Right atrium auricular region (tissue), 2 donors: Measurements from ENCODE around the gene CACNG3. TPM values are rescaled to one million over a fixed set of nuclear protein-coding genes. Genes with fewer than 3 reads are reported as not detected.

Experiments
- DNase-seq: peaks from one replicate; pipeline ENCODE4 v3.0.0-alpha.2; 2019; ENCODE audit warnings: low spot score
- H3K27ac ChIP-seq, 2 donors: fragments of 200-600 bp; sonication (generic); 1 replicate in 1 of 2; 2 replicates in 1 of 2; pipeline ENCODE4 v1.5.1; 2016 to 2019
- H3K27me3 ChIP-seq, 2 donors: fragments of 200-600 bp; sonication (generic); one replicate each; pipeline versions ENCODE4 v1.5.1 to v1.6.0; 2017 to 2019
- H3K36me3 ChIP-seq: fragments of 200-600 bp; sonication (generic); one replicate; pipeline ENCODE4 v1.5.1; 2016
- H3K4me1 ChIP-seq, 2 donors: fragments of 200-600 bp; sonication (generic); one replicate each; pipeline versions ENCODE4 v1.5.1 to v1.6.0; 2017 to 2019
- H3K4me3 ChIP-seq, 2 donors: fragments of 200-600 bp; sonication (generic); 1 replicate in 1 of 2; 2 replicates in 1 of 2; pipeline ENCODE4 v1.5.1; 2017 to 2019; ENCODE audit warnings: mild to moderate bottlenecking in 1 of 2, moderate library complexity in 1 of 2
- H3K9me3 ChIP-seq, 2 donors: fragments of 200-600 bp; sonication (generic); one replicate each; pipeline ENCODE4 v1.5.1; 2019
- total RNA-seq, 2 donors: library from RNA; depleted of rRNA; stranded (reverse); fragments of >200 nt; gene quantifications; one replicate each; pipeline ENCODE4 v1.1.0, GENCODE V29; 2016
- TF ChIP-seq, protein P1 (sequence below), 2 donors: fragments of 200-600 bp; sonication (generic); IDR thresholded peaks; one replicate each; pipeline ENCODE4 v1.5.1; 2019; ENCODE audit warnings: antibody characterized with exemption in 2 of 2

Gene CACNG3
- not detected for total RNA-seq

DNA sequence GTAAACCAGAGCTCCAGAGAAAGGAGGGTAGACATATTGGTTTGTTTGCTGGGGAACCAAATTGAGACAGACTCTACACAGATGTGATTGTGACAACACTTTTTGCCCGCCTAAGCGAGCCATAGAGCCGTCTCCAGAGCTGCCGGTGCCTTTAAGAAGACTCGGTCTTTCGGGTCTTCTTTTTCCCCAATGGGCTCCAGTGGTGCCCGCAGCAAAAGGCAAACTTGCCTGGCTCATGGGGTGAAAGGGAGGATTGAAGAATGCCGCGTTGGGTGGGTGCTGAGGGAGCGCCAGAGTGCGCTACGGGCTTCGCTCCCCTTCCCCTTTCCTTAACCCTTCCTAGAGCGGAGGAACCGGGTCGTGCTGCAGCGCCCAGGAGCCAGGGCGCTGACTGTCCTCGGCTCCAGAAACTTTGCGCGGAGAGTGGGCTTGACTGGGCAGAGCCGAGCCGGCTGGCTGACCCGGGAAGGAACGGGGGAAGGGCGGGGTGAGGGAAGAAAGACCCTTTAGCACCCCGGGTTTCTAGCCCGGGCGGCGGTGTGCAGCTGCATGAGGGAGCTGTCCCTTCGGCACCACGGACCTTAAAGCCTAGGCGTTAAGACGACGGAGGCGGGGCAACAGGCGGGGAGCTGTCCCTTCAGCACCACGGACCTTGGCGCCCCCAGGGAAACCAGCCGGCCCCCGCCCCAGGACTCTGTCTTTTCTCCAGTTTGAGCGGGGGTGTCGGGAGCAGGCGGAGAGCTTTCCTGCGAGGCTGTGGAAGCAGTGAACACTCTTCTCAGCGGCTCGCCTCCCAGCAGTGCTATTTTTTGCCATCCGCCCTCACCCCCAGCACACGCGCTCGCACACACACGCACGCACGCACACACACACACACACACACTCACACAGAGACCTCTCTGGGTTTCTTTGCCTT, at the start of gene CACNG3:
CACNG3 (plus strand) TSS at position 880 of the 916 bp plus-strand sequence. CDS start 420 bp downstream, outside the sequence.
- Histone ChIP-seq H3K27ac (no peak within 1 kb of the TSS), H3K4me1 (peaks cover 0 to 3% of the 10 kb centered on the region in 2 donors), H3K4me3 (no peak within 1 kb of the TSS), H3K9me3 (no peaks in the 10 kb centered on the region), H3K27me3 (no peaks in the 10 kb centered on the region), H3K36me3 (no peaks in the 10 kb centered on the region)
- TF ChIP-seq, protein P1, sequence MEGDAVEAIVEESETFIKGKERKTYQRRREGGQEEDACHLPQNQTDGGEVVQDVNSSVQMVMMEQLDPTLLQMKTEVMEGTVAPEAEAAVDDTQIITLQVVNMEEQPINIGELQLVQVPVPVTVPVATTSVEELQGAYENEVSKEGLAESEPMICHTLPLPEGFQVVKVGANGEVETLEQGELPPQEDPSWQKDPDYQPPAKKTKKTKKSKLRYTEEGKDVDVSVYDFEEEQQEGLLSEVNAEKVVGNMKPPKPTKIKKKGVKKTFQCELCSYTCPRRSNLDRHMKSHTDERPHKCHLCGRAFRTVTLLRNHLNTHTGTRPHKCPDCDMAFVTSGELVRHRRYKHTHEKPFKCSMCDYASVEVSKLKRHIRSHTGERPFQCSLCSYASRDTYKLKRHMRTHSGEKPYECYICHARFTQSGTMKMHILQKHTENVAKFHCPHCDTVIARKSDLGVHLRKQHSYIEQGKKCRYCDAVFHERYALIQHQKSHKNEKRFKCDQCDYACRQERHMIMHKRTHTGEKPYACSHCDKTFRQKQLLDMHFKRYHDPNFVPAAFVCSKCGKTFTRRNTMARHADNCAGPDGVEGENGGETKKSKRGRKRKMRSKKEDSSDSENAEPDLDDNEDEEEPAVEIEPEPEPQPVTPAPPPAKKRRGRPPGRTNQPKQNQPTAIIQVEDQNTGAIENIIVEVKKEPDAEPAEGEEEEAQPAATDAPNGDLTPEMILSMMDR (IDR thresholded peaks at IDR 0.05) = no peak
- DNase-seq = no peak

DNA sequence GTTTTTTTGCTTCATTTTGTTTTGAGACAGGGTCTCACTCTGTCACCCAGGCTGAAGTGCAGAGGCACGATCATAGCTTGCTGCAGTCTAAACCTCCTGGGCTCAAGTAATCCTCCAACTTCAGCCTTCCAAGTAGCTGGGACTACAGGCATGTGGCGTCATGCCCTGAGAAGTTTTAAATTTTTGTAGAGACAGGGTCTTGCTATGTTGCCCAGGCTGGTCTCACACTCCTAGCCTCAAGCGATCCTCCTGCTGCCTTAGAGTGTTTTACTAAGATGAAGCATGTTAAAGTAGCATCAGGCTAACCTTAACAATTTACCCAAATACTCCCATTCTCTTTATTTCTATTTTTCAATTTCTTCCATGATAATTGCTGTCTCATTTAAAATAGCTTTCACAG, 49.2 kb upstream of the CACNG3 start:
- TF ChIP-seq, protein P1 (IDR thresholded peaks at IDR 0.05) = no peak
- Histone ChIP-seq H3K27ac (no peak overlapping the region), H3K27me3 (no peaks in the 10 kb centered on the region), H3K4me3 (no peak overlapping the region), H3K9me3 (no peaks in the 10 kb centered on the region), H3K4me1 (no peaks in the 10 kb centered on the region), H3K36me3 (no peaks in the 10 kb centered on the region)
- no peak for DNase-seq

DNA sequence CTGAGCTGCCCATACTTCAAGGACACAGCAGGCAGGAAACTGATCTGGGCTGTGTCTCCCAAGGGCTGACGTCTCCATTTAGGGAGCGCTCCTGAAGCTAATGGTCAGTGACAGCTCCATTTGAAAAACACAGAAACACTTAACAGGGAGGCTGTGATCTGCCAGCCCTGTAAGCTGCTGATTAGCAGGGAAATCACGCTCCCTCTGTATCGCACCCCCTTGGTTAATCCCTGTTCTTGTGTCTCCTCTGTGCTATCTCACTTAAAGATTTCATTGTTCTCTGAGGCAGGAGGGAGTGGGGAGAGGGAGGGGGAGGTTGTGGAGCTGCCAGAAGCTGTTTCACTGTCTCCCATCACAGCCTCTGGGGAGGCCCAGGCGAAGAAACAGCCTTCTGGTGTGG, 47.4 kb upstream of the CACNG3 start:
- H3K27ac ChIP-seq = peak overlapping the region in 1 of 2 donors; percentile 64
- no peaks in the 10 kb centered on the region for H3K36me3 ChIP-seq
- no peaks in the 10 kb centered on the region for H3K9me3 ChIP-seq
- TF ChIP-seq, protein P1 (IDR thresholded peaks at IDR 0.05) = no peak
- no peak overlapping the region for H3K4me3 ChIP-seq
- H3K27me3 ChIP-seq = no peaks in the 10 kb centered on the region
- no peak for DNase-seq
- H3K4me1 ChIP-seq = no peaks in the 10 kb centered on the region

DNA sequence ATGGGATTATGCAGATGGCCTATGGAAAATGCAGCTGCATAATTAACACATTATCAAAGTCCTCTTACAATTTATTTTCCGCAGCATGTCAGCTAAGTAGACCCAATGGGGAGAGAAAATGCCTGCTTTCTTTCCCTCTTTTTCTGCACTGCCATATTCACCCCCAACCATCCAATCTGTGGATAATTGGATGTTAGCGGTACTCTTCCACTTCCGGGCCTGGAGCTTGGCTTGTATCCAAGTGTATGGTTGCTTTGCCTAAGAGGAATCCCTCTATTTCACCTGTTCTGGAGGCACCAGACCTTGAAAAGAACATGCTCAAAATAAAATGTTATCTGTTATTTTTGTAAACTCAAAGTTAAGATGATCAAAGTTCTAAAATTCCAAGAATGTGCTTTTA, 41.1 kb upstream of the CACNG3 start:
- TF ChIP-seq, protein P1 (IDR thresholded peaks at IDR 0.05) = no peak
- Histone ChIP-seq H3K4me3 (no peak overlapping the region), H3K4me1 (no peaks in the 10 kb centered on the region), H3K9me3 (no peaks in the 10 kb centered on the region), H3K36me3 (no peaks in the 10 kb centered on the region), H3K27me3 (no peaks in the 10 kb centered on the region), H3K27ac (no peak overlapping the region)
- no peak for DNase-seq

DNA sequence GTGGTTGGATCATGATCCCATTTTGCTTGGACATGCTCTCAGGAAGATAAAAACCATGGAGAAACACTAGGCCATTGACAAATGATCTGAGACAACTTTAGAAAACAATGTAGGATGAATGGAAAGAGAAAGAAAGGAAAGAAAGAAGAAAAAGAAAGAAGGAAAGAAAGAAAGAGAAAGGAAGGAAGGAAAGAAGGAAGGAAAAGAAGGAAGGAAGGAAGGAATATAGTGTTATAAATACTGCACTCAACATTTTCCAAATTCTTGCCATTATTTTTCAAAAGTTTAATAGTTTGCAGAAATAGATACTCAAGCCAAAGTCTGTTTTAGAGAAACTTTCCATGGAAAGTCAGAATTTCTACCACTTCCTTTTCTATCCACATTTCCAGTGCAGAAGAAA, 39.2 kb upstream of the CACNG3 start:
- TF ChIP-seq, protein P1 (IDR thresholded peaks at IDR 0.05) = no peak
- Histone ChIP-seq H3K27me3 (no peaks in the 10 kb centered on the region), H3K36me3 (no peaks in the 10 kb centered on the region), H3K9me3 (no peaks in the 10 kb centered on the region), H3K4me3 (no peak overlapping the region), H3K27ac (no peak overlapping the region), H3K4me1 (no peaks in the 10 kb centered on the region)
- no peak for DNase-seq
